Measurements from ENCODE around the gene STN1.
"Not testable (repeated sequence)": the region's sequence is repeated elsewhere in the genome, so short reads cannot be mapped to it uniquely, and the experiment has no call there.

STN1 gene

DNA sequence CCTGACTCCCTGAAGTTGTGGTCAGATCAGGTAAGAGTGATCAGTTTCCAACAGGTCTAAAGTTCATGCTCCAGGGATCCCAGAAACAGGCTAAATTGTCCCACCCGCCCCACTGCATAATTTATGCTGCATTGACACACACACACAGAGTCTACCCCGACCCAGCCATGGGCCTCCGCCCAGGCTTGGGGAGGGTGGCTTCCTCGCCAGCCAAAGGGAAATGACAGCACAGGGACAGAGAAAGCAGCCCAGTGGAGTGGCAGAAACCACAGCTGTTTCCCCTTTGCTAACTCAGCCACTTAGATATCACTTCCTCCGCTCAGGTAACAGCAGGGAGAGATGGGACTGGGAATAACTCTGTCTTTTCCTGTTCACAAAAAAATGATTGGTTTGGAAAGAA lies 72.0 kb downstream of the STN1 start:
- no peak for DNase-seq (ENCODE audit: low read depth in 2 of 2, low spot score in 1 of 2)

DNA sequence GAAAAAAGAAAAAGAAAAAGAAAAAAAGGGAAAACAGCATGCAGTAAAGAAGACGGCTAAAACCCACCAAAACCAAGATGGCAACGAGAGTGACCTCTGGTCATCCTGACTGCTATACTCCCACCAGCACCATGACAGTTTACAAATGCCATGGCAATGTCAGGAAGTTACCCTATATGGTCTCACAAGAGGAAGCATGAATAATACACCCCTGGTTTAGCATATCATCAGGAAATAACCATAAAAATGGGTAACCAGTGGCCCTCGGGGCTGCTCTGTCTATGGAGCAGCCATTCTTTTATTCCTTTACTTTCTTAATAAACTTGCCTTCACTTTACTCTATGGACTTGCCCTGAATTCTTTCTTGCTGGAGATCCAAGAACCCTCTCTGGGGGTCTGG lies 72.6 kb downstream of the STN1 start:
- DNase-seq (ENCODE audit: low read depth in 2 of 2, low spot score in 1 of 2) = not testable (repeated sequence)

GRCh38 chr10:103843854-103844570 lies 74.0 kb downstream of the STN1 start:
- no peak for DNase-seq (ENCODE audit: low read depth in 2 of 2, low spot score in 1 of 2)

DNA sequence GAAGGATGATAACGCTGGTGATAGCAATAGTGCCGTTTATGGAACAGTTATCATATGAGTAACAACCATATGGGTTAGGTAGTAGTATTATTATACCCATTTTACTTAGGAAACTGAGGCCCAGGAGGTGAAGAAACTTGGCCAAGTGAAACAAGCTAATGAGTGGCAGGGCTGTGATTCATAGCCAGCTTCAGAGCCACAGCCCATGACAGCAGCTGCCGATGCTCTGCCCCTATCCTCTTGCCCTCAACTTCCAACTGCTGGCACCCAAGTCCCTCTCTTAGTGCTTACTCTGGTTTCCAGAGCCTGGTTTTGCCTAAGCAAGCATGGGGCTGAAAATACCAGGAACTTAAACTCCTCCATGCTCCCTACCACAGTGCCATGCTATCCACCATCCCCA lies 74.9 kb downstream of the STN1 start:
- no peak for DNase-seq (ENCODE audit: low read depth in 2 of 2, low spot score in 1 of 2)

GRCh38 chr10:103842605-103843004 lies 75.4 kb downstream of the STN1 start:
- DNase-seq (ENCODE audit: low read depth in 2 of 2, low spot score in 1 of 2) = no peak

GRCh38 chr10:103841519-103841918 lies 76.5 kb downstream of the STN1 start:
- DNase-seq (ENCODE audit: low read depth in 2 of 2, low spot score in 1 of 2) = no peak

DNA sequence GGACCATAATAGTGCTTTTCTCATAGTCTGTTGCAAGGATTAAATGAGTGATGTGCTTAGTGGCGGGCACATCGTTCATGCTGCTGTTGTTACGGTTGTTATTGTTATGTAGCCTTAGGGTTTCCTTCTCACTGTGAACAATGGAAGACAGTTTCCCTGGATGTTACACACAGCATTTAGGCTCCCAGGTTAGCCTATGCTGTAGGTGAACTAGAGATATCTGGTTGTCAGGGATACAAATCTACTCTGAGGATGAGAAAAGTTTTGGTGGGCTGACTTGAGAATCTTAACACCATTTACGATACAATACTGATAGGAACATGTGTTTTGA lies 77.3 kb downstream of the STN1 start:
- DNase-seq (ENCODE audit: low read depth in 2 of 2, low spot score in 1 of 2) = no peak

GRCh38 chr10:103839872-103840739 lies 77.9 kb downstream of the STN1 start:
- DNase-seq (ENCODE audit: low read depth in 2 of 2, low spot score in 1 of 2) = no peak

DNA sequence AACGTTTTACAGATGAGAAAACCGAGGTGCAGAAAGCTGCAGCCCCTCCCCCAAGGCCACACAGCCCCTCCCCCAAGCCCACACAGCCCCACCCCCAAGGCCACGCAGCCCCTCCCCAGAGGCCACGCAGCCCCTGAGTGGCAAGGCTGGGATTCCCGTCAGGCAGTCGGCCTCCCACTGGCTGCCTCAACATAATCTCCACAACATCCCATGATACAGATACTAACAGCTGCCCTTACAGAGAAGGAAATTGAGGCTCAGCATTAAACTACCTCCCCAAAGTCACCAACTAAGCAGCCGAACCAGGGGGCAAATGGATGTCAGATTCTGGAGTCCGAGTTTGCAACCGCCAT lies 78.5 kb downstream of the STN1 start:
- DNase-seq (ENCODE audit: low read depth in 2 of 2, low spot score in 1 of 2) = no peak

DNA sequence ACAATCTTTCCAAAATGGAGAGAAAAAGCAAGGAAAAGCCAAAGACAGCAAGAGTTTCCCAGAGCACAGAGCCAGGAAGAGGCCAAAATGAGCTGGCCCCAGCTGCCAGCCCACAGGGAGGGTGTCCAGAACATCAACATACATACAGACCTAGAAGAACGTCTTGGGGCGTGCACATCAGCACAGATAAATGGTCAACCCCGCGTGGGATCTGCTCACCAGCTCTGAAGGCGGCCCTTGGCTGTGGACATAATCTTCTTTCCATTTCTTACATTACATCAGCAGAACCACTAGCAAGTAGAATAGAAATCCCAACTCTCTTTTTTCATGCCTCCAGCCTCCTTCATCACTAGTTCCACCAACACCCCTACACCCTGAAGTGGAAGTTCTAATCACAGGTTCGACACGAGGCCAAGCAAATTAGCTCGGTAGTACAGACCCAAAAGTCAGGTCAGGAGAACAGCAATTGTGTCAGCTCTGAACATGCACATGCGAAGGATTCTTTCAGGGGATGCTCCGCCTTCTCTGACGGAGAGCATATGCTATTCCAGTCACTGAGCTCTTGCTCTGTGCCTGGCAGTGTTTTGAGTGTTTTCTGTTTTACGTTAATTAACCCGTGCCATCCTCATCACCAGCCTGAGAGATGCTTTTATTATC lies 79.0 kb downstream of the STN1 start:
- DNase-seq (ENCODE audit: low read depth in 2 of 2, low spot score in 1 of 2) = no peak

- no peak for DNase-seq (ENCODE audit: low read depth in 2 of 2, low spot score in 1 of 2)
These were observed 80.0 kb downstream of the STN1 start for GRCh38 chr10:103838070-103838395.

DNA sequence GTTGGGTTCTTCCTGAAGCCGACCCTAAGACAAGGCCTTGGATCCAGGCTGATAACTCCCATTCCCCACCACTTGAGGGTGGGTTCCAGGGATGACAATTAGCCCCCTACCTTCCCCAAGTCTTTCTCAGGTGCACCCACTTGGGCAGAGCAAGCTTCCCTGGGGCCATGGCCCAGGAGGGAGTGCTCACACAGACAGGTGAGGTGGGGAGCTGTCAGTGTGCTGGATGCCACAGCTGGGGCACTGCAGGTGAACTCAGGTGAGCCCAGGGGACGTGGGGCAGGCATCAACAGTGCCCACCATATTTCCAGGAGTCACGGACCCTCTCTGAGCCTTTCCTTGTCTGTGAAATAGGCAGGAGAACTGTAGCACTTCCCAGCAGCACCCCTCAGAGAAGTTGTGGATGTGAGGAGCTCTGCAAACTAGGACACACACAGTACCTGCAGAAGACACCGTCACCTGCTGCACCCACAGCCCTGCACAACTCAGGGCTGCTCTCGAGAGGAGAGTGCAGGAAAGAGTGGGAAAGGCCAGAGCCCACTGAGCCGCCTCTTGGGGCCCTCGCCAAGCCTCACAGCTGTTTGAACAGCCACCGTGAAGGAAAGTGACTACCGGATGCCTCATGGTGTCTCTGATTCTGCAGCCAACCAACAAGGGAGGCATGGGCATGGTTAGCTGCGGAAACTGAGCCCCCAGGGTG lies 80.5 kb downstream of the STN1 start:
- DNase-seq (ENCODE audit: low read depth in 2 of 2, low spot score in 1 of 2) = no peak

DNA sequence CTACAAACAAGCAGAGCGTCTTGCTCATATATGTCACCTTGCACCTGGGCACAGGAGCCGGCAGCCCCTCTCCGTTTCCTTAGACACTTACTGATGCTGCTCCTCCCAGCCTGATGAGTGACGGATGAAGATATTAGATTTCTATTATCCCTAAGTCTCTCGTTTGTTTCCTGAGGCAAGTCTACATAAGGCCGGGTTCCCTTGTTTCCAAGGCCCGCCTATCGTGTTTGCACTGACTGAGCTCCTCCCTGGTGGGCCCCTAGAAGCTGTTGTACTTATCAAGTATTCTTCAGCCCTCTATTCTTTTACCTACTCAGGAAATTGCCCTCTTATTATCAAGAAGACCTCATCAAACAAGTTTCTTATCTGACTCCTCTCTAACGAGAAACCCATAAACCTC lies 81.1 kb downstream of the STN1 start:
- DNase-seq (ENCODE audit: low read depth in 2 of 2, low spot score in 1 of 2) = no peak

DNA sequence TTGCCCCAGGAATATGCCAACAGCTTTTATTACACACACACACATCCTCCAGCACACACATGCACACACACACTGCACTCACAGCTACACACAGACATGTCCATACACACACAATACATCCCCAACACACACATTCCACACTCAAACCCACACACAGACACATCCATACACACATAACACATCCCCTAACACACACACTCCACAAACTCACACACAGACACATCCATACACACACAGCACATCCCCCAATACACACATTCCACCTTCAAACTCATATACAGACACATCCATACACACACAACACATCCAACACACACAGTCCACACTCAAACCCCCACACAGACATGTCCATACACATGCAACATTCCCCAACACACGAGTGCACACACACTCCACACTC lies 81.7 kb downstream of the STN1 start:
- DNase-seq (ENCODE audit: low read depth in 2 of 2, low spot score in 1 of 2) = no peak

- no peak for DNase-seq (ENCODE audit: low read depth in 2 of 2, low spot score in 1 of 2)
These were observed 82.6 kb downstream of the STN1 start for GRCh38 chr10:103835096-103836050.

GRCh38 chr10:103834436-103835095 lies 83.4 kb downstream of the STN1 start:
- no peak for DNase-seq (ENCODE audit: low read depth in 2 of 2, low spot score in 1 of 2)

- no peak for DNase-seq (ENCODE audit: low read depth in 2 of 2, low spot score in 1 of 2)
These were observed 84.1 kb downstream of the STN1 start for GRCh38 chr10:103833731-103834365.

DNA sequence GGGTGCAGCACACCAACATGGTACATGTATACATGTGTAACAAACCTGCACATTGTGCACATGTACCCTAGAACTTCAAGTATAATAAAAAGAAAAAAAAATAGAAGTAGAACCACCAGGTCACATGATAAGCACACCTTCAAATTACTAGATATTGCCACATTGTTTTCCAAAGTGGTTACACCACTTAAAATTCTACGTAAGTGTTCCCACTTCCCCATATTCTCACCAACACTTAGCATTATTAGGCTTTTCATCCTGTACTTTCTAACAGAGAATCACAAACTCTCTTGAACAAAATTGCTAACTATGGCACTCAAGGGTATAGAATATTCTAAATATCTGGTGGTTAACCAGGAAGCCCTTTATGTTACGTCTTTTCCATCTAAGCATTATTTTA lies 85.2 kb downstream of the STN1 start:
- no peak for DNase-seq (ENCODE audit: low read depth in 2 of 2, low spot score in 1 of 2)
